IMR-90 (cell line): ENCODE data around the gene ACADS. TPM values are rescaled to one million over a fixed set of nuclear protein-coding genes. Genes with fewer than 3 reads are reported as not detected.

Source experiments
- ATAC-seq: fragments of 200-7000 bp; cut with Tn5 transposase; 2 replicates; pipeline ENCODE4 v1.9.1; 2020; ENCODE audit warnings: low read depth, mild to moderate bottlenecking, moderate library complexity
- BruUV-seq: library from RNA; stranded (reverse); fragments of 400-500 nt; replicated peaks from 2 replicates; lab custom pipeline; 2021; lab: Mats Ljungman, UMichigan
- CTCF ChIA-PET: fragments of 300-600 bp; formaldehyde crosslinking; extraction: SDS; loops from one replicate; lab custom pipeline; 2021; ENCODE audit warnings: antibody characterized with exemption; lab: Yijun Ruan, JAX
- POLR2A ChIA-PET: fragments of 300-600 bp; sonication (Branson Sonifier 250); formaldehyde crosslinking; loops from one replicate; lab custom pipeline; 2022; ENCODE audit warnings: antibody characterized with exemption; ENCODE audit not compliant: unreplicated experiment; lab: Charles Lee
- DNase-seq: peaks from one replicate; pipeline ENCODE4 v3.0.0; 2013
- H2AFZ ChIP-seq: replicated peaks from 2 replicates; pipeline ENCODE3; 2013; ENCODE audit warnings: low read length, mild to moderate bottlenecking; ENCODE audit not compliant: poor library complexity
- H2AK5ac ChIP-seq: 2 replicates; pipeline ENCODE4 v1.6.1; 2013; ENCODE audit warnings: low read depth, low read length, inconsistent platforms
- H2AK9ac ChIP-seq: replicated peaks from 2 replicates; pipeline ENCODE3; 2013; ENCODE audit warnings: mild to moderate bottlenecking, low read depth, low read length, moderate library complexity; ENCODE audit not compliant: poor library complexity
- H2BK120ac ChIP-seq: 2 replicates; pipeline ENCODE4 v1.6.1; 2013; ENCODE audit warnings: low read depth, low read length, inconsistent platforms
- H2BK15ac ChIP-seq: 3 replicates; pipeline ENCODE4 v1.6.1; 2013; ENCODE audit warnings: low read depth, low read length, inconsistent platforms
- H2BK20ac ChIP-seq: 2 replicates; pipeline ENCODE4 v1.6.1; 2013; ENCODE audit warnings: low read depth, mild to moderate bottlenecking, inconsistent platforms, low read length, moderate library complexity
- H2BK5ac ChIP-seq: 2 replicates; pipeline ENCODE4 v1.6.1; 2013; ENCODE audit warnings: mild to moderate bottlenecking, low read depth, low read length, inconsistent platforms; ENCODE audit not compliant: poor library complexity, severe bottlenecking
- H3K14ac ChIP-seq: replicated peaks from 2 replicates; pipeline ENCODE4 v1.6.1; 2013; ENCODE audit warnings: low read depth, low read length, inconsistent platforms
- H3K18ac ChIP-seq: 2 replicates; pipeline ENCODE4 v1.6.1; 2013; ENCODE audit warnings: low read depth, low read length, control low read depth
- H3K23ac ChIP-seq: 2 replicates; pipeline ENCODE4 v1.6.1; 2013; ENCODE audit warnings: low read depth, low read length, inconsistent platforms
- H3K27ac ChIP-seq: 2 replicates; pipeline ENCODE4 v1.5.1; 2013; ENCODE audit warnings: mild to moderate bottlenecking, control low read depth, low read length; ENCODE audit not compliant: insufficient read depth
- H3K27me3 ChIP-seq: 2 replicates; pipeline ENCODE4 v1.6.1; 2013; ENCODE audit warnings: low read length; ENCODE audit not compliant: control insufficient read depth, insufficient read depth
- H3K36me3 ChIP-seq: 2 replicates; pipeline ENCODE4 v1.6.1; 2013; ENCODE audit warnings: low read length, mixed read lengths; ENCODE audit not compliant: control insufficient read depth, insufficient read depth
- H3K4ac ChIP-seq: 2 replicates; pipeline ENCODE4 v1.6.1; 2013; ENCODE audit warnings: low read depth, low read length, inconsistent platforms
- H3K4me1 ChIP-seq: 2 replicates; pipeline ENCODE4 v1.6.1; 2013; ENCODE audit warnings: low read length, mixed read lengths; ENCODE audit not compliant: control insufficient read depth, insufficient read depth
- H3K4me2 ChIP-seq: 2 replicates; pipeline ENCODE4 v1.6.1; 2013; ENCODE audit warnings: low read depth, mild to moderate bottlenecking, control low read depth, low read length, moderate library complexity
- H3K4me3 ChIP-seq: 2 replicates; pipeline ENCODE4 v1.5.1; 2013; ENCODE audit warnings: low read depth, mild to moderate bottlenecking, control low read depth, low read length, moderate library complexity; ENCODE audit not compliant: insufficient read depth
- H3K56ac ChIP-seq: 2 replicates; pipeline ENCODE4 v1.6.1; 2013; ENCODE audit warnings: low read length, inconsistent platforms; ENCODE audit not compliant: insufficient read depth; ENCODE audit errors: extremely low read depth
- H3K79me1 ChIP-seq, 2 experiments: 2 replicates each; pipeline ENCODE4 v1.6.1; 2013; ENCODE audit warnings: low read length in 2 of 2, inconsistent platforms in 1 of 2, low read depth in 1 of 2
- H3K9ac ChIP-seq: 2 replicates; pipeline ENCODE4 v1.6.1; 2013; ENCODE audit warnings: low read depth, low read length, control low read depth
- H3K9me1 ChIP-seq: 2 replicates; pipeline ENCODE4 v1.6.1; 2013; ENCODE audit warnings: low read length, inconsistent platforms; ENCODE audit not compliant: insufficient read depth
- H3K9me3 ChIP-seq: 2 replicates; pipeline ENCODE4 v1.6.1; 2013; ENCODE audit warnings: low read length; ENCODE audit not compliant: control insufficient read depth, insufficient read depth
- H4K20me1 ChIP-seq: 2 replicates; pipeline ENCODE4 v1.6.1; 2013; ENCODE audit warnings: low read length, inconsistent platforms; ENCODE audit not compliant: insufficient read depth
- H4K5ac ChIP-seq: 2 replicates; pipeline ENCODE4 v1.6.1; 2013; ENCODE audit warnings: mild to moderate bottlenecking, low read depth, low read length, control low read depth
- H4K8ac ChIP-seq, 2 experiments: 2 replicates each; pipeline ENCODE4 v1.6.1; 2013; ENCODE audit warnings: low read depth in 2 of 2, low read length in 2 of 2, control low read depth in 1 of 2, inconsistent platforms in 1 of 2
- H4K91ac ChIP-seq: 2 replicates; pipeline ENCODE4 v1.6.1; 2013; ENCODE audit warnings: low read depth, low read length, inconsistent platforms; ENCODE audit not compliant: insufficient read depth
- CEBPB ChIP-seq: IDR thresholded peaks from 2 replicates; pipeline ENCODE4 v1.6.1; 2012; ENCODE audit warnings: low read depth, low read length, improper control_type of control experiment
- MAFK ChIP-seq: IDR thresholded peaks from 2 replicates; pipeline ENCODE4 v1.6.1; 2012; ENCODE audit warnings: low read depth, low read length, improper control_type of control experiment
- MXI1 ChIP-seq: IDR thresholded peaks from 2 replicates; pipeline ENCODE4 v1.6.1; 2012; ENCODE audit warnings: low read depth, mild to moderate bottlenecking, low read length, moderate library complexity, borderline replicate concordance
- WGBS, 2 experiments: methylation state at CpG; one replicate each; pipeline versions ENCODE4 v1.1.5 to v1.1.7; 2013; ENCODE audit warnings: missing lambda C conversion rate in 2 of 2; ENCODE audit not compliant: insufficient read length in 1 of 2; ENCODE audit errors: extremely low coverage in 2 of 2; 5-methylcytosine and 5-hydroxymethylcytosine counted together
- dilution Hi-C: fragments of 300-500 bp; cut with HindIII; formaldehyde crosslinking; loops from one replicate; pipeline ENCODE4 v1.14.3; 2018; ENCODE audit warnings: low sequenced_read_pairs; ENCODE audit not compliant: unreplicated experiment
- in situ Hi-C: fragments of 300-500 bp; cut with MboI; formaldehyde crosslinking; loops from 3 replicates; pipeline ENCODE4 v1.14.3; 2019; ENCODE audit warnings: low sequenced_read_pairs, inconsistent platforms, mixed read lengths
- intact Hi-C: fragments of 100-400 bp; cut with micrococcal nuclease; formaldehyde crosslinking; loops from 2 replicates; pipeline ENCODE4 v1.10.0; 2022
- polyA plus RNA-seq, 3 experiments: library from polyadenylated mRNA; depleted of rRNA; stranded (reverse); fragments of >200 nt; gene quantifications; 2 replicates each; pipeline ENCODE4 v1.2.3, GENCODE V29; 2012; ENCODE audit warnings: low replicate concordance in 1 of 3
- total RNA-seq: library from RNA; depleted of rRNA; stranded (reverse); fragments of >200 nt; gene quantifications from 2 replicates; pipeline ENCODE4 v1.2.3, GENCODE V29; 2012
- TF ChIP-seq, protein P1 (sequence below): conservative IDR thresholded peaks from 2 replicates; pipeline ENCODE4 v1.5.1; 2012; ENCODE audit warnings: mild to moderate bottlenecking, low read depth, low read length, improper control_type of control experiment

The ACADS gene
- total and polyA plus RNA-seq, 2 of the 4 experiments (the other 2 are of a cell fraction): 2.9 to 5.5 TPM

DNA sequence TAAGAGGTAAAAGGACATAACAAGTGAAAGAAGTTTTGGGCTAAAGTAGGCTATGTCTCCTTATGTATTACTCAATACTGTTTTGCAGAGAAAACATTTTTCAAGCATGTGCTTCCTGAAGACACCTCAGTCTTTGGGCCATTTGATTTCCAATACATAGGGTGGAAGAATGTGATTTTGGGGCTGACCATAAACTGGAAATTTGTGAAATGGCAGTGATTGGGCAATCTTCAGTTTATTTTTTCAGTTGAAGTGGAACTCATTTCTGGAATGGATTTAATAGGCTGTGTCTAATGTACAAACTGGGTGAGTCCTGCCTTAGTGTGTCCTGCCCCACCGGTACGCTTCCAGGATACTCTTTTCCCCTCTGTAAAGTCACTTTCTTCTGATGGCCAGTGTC, 2.8 kb upstream of the ACADS start:
- Histone ChIP-seq H2AK5ac (no peak overlapping the region), H3K18ac (no peak overlapping the region), H3K9me3 (no peaks in the 10 kb centered on the region), H2BK5ac (no peak overlapping the region), H4K91ac (no peak overlapping the region), H2AFZ (no peak overlapping the region), H3K27me3 (no peaks in the 10 kb centered on the region), H3K79me1 (peaks cover 14 to 30% of the 10 kb centered on the region in 2 experiments; a peak in 3 of 4 replicates), H2BK120ac (no peak overlapping the region), H3K4me1 (peaks cover 14% of the 10 kb centered on the region; the same call in 1 of the 2 replicates), H3K9ac (no peak overlapping the region), H4K5ac (no peak overlapping the region), H3K27ac (no peak overlapping the region), H3K4me3 (no peak overlapping the region), H2BK15ac (no peak overlapping the region), H2AK9ac (no peak overlapping the region), H4K20me1 (no peaks in the 10 kb centered on the region), H3K23ac (no peak overlapping the region), H2BK20ac (no peak overlapping the region), H3K4ac (no peak overlapping the region; the same call in 1 of the 2 replicates), H3K14ac (no peak overlapping the region), H3K9me1 (peaks cover 12% of the 10 kb centered on the region), H3K4me2 (no peak overlapping the region), H3K36me3 (peaks cover 32% of the 10 kb centered on the region), H4K8ac (no peak overlapping the region), H3K56ac (no peak overlapping the region)
- CTCF ChIA-PET: no interaction called here
- intact Hi-C loops: no loop called here
- no CpG with 5 or more reads among the region's 2 CpGs for WGBS, 2 experiments
- DNase-seq (no peak), ATAC-seq (no peak)
- in situ Hi-C loops: no loop called here
- BruUV-seq: no TSS peak
- TF ChIP-seq CEBPB (peak; percentile 69), MAFK (no peak), MXI1 (no peak)
- TF ChIP-seq, protein P1, sequence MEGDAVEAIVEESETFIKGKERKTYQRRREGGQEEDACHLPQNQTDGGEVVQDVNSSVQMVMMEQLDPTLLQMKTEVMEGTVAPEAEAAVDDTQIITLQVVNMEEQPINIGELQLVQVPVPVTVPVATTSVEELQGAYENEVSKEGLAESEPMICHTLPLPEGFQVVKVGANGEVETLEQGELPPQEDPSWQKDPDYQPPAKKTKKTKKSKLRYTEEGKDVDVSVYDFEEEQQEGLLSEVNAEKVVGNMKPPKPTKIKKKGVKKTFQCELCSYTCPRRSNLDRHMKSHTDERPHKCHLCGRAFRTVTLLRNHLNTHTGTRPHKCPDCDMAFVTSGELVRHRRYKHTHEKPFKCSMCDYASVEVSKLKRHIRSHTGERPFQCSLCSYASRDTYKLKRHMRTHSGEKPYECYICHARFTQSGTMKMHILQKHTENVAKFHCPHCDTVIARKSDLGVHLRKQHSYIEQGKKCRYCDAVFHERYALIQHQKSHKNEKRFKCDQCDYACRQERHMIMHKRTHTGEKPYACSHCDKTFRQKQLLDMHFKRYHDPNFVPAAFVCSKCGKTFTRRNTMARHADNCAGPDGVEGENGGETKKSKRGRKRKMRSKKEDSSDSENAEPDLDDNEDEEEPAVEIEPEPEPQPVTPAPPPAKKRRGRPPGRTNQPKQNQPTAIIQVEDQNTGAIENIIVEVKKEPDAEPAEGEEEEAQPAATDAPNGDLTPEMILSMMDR: no peak
- POLR2A ChIA-PET: no interaction called here
- dilution Hi-C loops: no loop called here
